ENCODE measurements around the gene GIT2. TPM values are rescaled to one million over a fixed set of nuclear protein-coding genes. Genes with fewer than 3 reads are reported as not detected.
A peak's percentile ranks its signal among the peaks of the same experiment; 100 is the strongest.

The GIT2 gene
- total and polyA plus RNA-seq, 2 of the 13 experiments (the other 11 are each of a cell fraction or from before 2014, with no cell fraction given): 18.4 to 19.8 TPM

GRCh38 chr12:109999983-110000505 lies 3.9 kb upstream of the GIT2 start (continued):
- TF ChIP-seq ZBTB37 (CRISPR knock-in tag; IDR thresholded peaks at IDR 0.05): no peak
- TF ChIP-seq ZFX (CRISPR knock-in tag; IDR thresholded peaks at IDR 0.05; ENCODE audit: low read depth): 0 out of 2 replicates have a peak, but pooled peaks have one; percentile 10
- peak; percentile 16; the same call in 1 of the 2 replicates for TF ChIP-seq MAFF (IDR thresholded peaks at IDR 0.05; ENCODE audit: low read depth, low read length)
- TF ChIP-seq ELF3 (CRISPR knock-in tag; IDR thresholded peaks at IDR 0.05): no peak
- TF ChIP-seq TERF1 (CRISPR knock-in tag; IDR thresholded peaks at IDR 0.05): no peak
- TF ChIP-seq ETV6 (CRISPR knock-in tag; conservative IDR thresholded peaks at IDR 0.05): no peak
- TF ChIP-seq PRDM10 (CRISPR knock-in tag; IDR thresholded peaks at IDR 0.05; ENCODE audit: low read depth): peak; percentile 82; the same call in 1 of the 2 replicates
- no peak for TF ChIP-seq ZSCAN22 (CRISPR knock-in tag; IDR thresholded peaks at IDR 0.05)
- peak; percentile 21 for TF ChIP-seq TEAD3 (CRISPR knock-in tag; optimal IDR thresholded peaks at IDR 0.05; ENCODE audit: borderline replicate concordance)
- TF ChIP-seq ZBTB2 (CRISPR knock-in tag; IDR thresholded peaks at IDR 0.05; ENCODE audit: low read depth): no peak
- TF ChIP-seq ARID2 (CRISPR knock-in tag; IDR thresholded peaks at IDR 0.05; ENCODE audit: borderline replicate concordance): peak; percentile 62; the same call in 1 of the 2 replicates
- TF ChIP-seq REPIN1 (CRISPR knock-in tag; IDR thresholded peaks at IDR 0.05; ENCODE audit: borderline replicate concordance, low read depth): peak; percentile 79; the same call in 1 of the 2 replicates
- TF ChIP-seq ZNF432 (CRISPR knock-in tag; IDR thresholded peaks at IDR 0.05; ENCODE audit: borderline replicate concordance): no peak
- TF ChIP-seq HMGXB4 (CRISPR knock-in tag; IDR thresholded peaks at IDR 0.05; ENCODE audit: borderline replicate concordance in 1 of 2, low read depth in 1 of 2): no peak; a peak in 1 of 4 replicates

Data from HepG2 (cell line).